Measurements from ENCODE around the gene PPP1R3E.
"Not testable (repeated sequence)": the region's sequence is repeated elsewhere in the genome, so short reads cannot be mapped to it uniquely, and the experiment has no call there.

The PPP1R3E gene

GRCh38 chr14:23302290-23303225 is at the start of gene PPP1R3E:
TSS of gene PPP1R3E (minus strand) at chr14:23302859. CDS start at chr14:23302576, 283 bp downstream.
- DNase-seq: peak; percentile 65

GRCh38 chr14:23351681-23352505 is 49.2 kb upstream of the PPP1R3E start:
- peak; percentile 42 for DNase-seq

GRCh38 chr14:23349156-23349845 is 46.6 kb upstream of the PPP1R3E start:
- DNase-seq: no peak

- no peak for DNase-seq
Observed at GRCh38 chr14:23348297-23348655, 45.6 kb upstream of the PPP1R3E start.

GRCh38 chr14:23347406-23348296 is 45.0 kb upstream of the PPP1R3E start:
- DNase-seq: no peak

- no peak for DNase-seq
Observed at GRCh38 chr14:23346693-23347405, 44.2 kb upstream of the PPP1R3E start.

- no peak for DNase-seq
Observed at GRCh38 chr14:23345987-23346692, 43.5 kb upstream of the PPP1R3E start.

GRCh38 chr14:23344481-23344880 is 41.8 kb upstream of the PPP1R3E start:
- DNase-seq: no peak

GRCh38 chr14:23339506-23340268 is 37.0 kb upstream of the PPP1R3E start:
- no peak for DNase-seq

- no peak for DNase-seq
Observed at GRCh38 chr14:23335623-23336022, 33.0 kb upstream of the PPP1R3E start.

- peak; percentile 46 for DNase-seq
Observed at GRCh38 chr14:23327947-23328744, 25.5 kb upstream of the PPP1R3E start.

- no peak for DNase-seq
Observed at GRCh38 chr14:23326491-23327332, 24.1 kb upstream of the PPP1R3E start.

- not testable (repeated sequence) for DNase-seq
Observed at GRCh38 chr14:23325746-23326145, 23.1 kb upstream of the PPP1R3E start.

GRCh38 chr14:23324993-23325392 is 22.3 kb upstream of the PPP1R3E start:
- no peak for DNase-seq

- DNase-seq: no peak
Observed at GRCh38 chr14:23324455-23324846, 21.8 kb upstream of the PPP1R3E start.

GRCh38 chr14:23323838-23324454 is 21.3 kb upstream of the PPP1R3E start:
- DNase-seq: no peak

Data from DMS79 (cell line).